ENCODE measurements around the gene TMEM92. TPM values are rescaled to one million over a fixed set of nuclear protein-coding genes. Genes with fewer than 3 reads are reported as not detected.
"Not testable (repeated sequence)": the region's sequence is repeated elsewhere in the genome, so short reads cannot be mapped to it uniquely, and the experiment has no call there.

TMEM92 gene
- total and polyA plus RNA-seq, 2 donors from 2014 or later, result 2.4 TPM; not detected in 1

DNA sequence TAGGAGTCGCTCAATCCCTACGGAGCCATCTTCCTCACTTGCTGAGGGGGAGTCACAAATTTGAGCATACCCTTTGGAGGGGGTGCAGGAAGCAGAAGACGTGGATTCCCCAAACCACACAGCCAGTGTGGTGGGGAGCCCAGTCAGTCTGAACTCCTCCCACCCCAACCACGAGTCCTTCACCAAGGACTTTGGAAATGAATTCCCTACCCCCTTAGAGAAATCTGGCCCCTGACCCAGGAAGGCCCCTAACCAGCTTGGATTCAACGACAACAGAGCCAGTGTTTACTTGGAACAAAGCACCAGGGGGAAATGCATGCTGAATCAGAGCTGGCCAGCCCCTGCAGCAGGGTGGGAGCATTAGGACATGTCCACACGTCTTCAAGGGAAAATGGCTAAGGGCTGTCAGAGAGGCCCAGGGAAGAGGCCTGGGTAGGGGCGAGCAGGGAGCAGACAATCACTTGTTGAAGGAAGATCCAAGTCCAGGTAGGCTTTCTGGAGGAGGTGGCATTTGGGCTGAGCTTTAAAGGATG lies 5.5 kb upstream of the TMEM92 start:
- intact Hi-C loops (cut with DNase I), result no loop called here
- Histone ChIP-seq H3K27me3 (ENCODE audit: control insufficient read depth, insufficient read depth, low read length) (no peaks in the 10 kb centered on the region), H3K36me3 (ENCODE audit: control insufficient read depth in 2 of 3, insufficient read depth in 3 of 3, low read length in 3 of 3) (no peaks in the 10 kb centered on the region), H3K4me1 (ENCODE audit: control insufficient read depth in 2 of 3, insufficient read depth in 2 of 3, low read depth in 1 of 3, low read length in 3 of 3) (peaks cover 0 to 6% (median 3%) of the 10 kb centered on the region in 3 donors), H3K27ac (ENCODE audit: low read depth in 2 of 2, low read length in 2 of 2) (no peak overlapping the region), H3K9ac (ENCODE audit: low read length in 3 of 3) (no peak overlapping the region), H3K4me3 (ENCODE audit: low read length in 3 of 3) (no peak overlapping the region), H3K9me3 (ENCODE audit: control insufficient read depth in 2 of 3, insufficient read depth in 1 of 3, low read length in 3 of 3) (no peaks in the 10 kb centered on the region)
- TF ChIP-seq, protein P1, sequence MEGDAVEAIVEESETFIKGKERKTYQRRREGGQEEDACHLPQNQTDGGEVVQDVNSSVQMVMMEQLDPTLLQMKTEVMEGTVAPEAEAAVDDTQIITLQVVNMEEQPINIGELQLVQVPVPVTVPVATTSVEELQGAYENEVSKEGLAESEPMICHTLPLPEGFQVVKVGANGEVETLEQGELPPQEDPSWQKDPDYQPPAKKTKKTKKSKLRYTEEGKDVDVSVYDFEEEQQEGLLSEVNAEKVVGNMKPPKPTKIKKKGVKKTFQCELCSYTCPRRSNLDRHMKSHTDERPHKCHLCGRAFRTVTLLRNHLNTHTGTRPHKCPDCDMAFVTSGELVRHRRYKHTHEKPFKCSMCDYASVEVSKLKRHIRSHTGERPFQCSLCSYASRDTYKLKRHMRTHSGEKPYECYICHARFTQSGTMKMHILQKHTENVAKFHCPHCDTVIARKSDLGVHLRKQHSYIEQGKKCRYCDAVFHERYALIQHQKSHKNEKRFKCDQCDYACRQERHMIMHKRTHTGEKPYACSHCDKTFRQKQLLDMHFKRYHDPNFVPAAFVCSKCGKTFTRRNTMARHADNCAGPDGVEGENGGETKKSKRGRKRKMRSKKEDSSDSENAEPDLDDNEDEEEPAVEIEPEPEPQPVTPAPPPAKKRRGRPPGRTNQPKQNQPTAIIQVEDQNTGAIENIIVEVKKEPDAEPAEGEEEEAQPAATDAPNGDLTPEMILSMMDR (IDR thresholded peaks at IDR 0.05; ENCODE audit: borderline replicate concordance, extremely low read depth, insufficient read depth), result no peak
- no peak for FAIRE-seq
- DNase-seq, result peak in 2 of 5 donors; percentile 16 to 68

DNA sequence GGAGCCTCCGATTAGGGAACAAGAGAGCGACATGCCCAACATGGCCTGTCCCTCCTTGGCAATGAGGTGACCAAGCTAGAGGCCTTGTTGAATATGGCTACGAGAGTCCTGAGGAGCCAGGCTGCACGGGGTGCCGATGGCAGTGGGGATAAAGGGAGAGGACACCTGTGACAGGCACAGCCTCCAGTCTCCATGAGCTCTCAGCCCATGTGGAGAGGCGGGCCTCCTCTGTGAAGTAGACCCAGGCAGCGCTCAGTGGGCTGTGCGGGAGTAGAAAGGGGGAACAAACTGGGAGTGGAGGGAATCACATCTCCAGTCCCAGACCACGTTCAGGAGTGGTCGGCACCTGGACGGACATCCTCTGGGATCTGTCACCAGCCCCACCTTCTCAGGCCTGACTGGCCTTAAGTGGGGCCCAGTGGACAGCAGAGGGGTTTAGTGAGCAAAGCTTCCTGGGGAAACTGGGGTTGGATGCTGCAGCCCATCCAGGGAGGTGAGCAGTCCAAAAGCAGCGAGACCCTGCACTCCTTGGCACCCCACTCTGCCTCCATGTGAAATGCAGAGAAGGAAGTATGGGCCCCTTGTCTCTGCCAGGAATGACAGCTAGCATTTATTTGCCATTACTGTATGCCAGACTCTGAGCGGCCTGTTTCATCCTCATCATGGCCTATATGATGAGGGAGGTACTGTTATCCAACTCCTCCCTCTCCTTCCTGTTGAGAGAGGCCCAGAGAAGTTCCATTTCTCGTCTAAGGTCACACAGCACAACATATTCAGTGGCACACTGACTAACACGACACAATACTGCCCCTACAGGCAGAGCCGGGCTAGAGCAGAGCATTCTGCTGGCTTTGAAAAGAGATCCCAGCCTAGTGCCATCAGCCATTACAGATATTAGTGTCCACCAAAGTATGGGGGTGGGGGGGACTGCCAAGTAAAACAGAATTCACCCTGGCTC lies 4.5 kb upstream of the TMEM92 start:
- H3K9me3 ChIP-seq (ENCODE audit: control insufficient read depth in 2 of 3, insufficient read depth in 1 of 3, low read length in 3 of 3), result no peaks in the 10 kb centered on the region
- H3K4me3 ChIP-seq (ENCODE audit: low read length in 3 of 3), result no peak overlapping the region
- TF ChIP-seq, protein P1 (IDR thresholded peaks at IDR 0.05; ENCODE audit: borderline replicate concordance, extremely low read depth, insufficient read depth), result peak; percentile 66
- intact Hi-C loops (cut with DNase I), result no loop called here
- H3K9ac ChIP-seq (ENCODE audit: low read length in 3 of 3), result no peak overlapping the region
- FAIRE-seq (no peak), DNase-seq (peak in 4 of 5 donors; percentile 71 to 88 (median 78))
- no peaks in the 10 kb centered on the region for H3K27me3 ChIP-seq (ENCODE audit: control insufficient read depth, insufficient read depth, low read length)
- no peak overlapping the region for H3K27ac ChIP-seq (ENCODE audit: low read depth in 2 of 2, low read length in 2 of 2)
- H3K36me3 ChIP-seq (ENCODE audit: control insufficient read depth in 2 of 3, insufficient read depth in 3 of 3, low read length in 3 of 3), result no peaks in the 10 kb centered on the region
- H3K4me1 ChIP-seq (ENCODE audit: control insufficient read depth in 2 of 3, insufficient read depth in 2 of 3, low read depth in 1 of 3, low read length in 3 of 3), result peaks cover 0 to 6% (median 3%) of the 10 kb centered on the region in 3 donors

DNA sequence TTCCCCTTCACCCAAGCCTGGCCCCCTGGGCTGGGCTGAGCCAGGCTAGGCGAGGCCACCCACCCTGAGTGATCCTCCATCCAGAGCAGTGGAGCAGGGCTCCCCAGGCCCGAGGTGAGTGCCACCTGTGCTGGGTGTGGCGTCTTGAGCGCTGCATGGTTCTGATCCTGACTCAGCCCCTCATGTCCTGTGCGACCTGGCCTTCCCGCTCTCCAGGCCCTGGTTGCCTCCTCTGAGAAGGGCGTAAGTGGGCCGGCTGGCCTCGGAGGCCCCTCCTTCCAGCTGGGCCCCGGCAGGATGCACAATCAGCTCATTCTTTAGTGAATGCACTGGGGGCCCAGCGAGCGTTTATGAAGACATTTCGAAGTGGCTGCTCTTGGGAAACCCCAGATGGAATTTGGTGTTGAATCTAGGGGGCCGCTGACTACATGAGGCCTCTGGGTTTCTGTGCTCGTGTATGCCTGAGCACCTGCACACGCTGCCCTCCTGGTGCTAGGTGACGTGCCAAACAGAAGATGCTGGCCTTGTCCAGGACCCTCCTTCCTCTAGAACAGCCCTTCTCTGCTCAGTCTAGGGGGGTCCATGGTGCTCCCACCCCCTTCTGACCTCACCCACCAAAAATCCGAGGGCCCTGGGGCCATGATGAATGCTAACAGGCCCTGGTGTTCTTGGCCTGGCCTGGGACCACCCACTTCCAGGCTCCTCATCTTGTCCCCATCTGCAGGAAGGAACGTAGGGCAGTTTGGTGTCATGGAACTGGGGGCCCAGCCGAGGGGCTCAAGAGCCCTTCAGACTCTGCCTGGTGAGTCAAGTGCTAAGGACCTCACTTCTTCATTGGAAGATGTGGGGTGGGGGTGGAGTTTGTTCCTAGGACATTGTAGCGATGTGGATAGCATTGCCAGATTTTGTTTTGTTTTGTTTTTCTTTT lies 3.6 kb upstream of the TMEM92 start:
- intact Hi-C loops (cut with DNase I), result no loop called here
- peak in 3 of 5 donors; percentile 28 to 81 (median 77) for DNase-seq
- H3K9ac ChIP-seq (ENCODE audit: low read length in 3 of 3), result no peak overlapping the region
- no peak for FAIRE-seq
- TF ChIP-seq, protein P1 (IDR thresholded peaks at IDR 0.05; ENCODE audit: borderline replicate concordance, extremely low read depth, insufficient read depth), result no peak
- no peaks in the 10 kb centered on the region for H3K36me3 ChIP-seq (ENCODE audit: control insufficient read depth in 2 of 3, insufficient read depth in 3 of 3, low read length in 3 of 3)
- H3K9me3 ChIP-seq (ENCODE audit: control insufficient read depth in 2 of 3, insufficient read depth in 1 of 3, low read length in 3 of 3), result no peaks in the 10 kb centered on the region
- H3K27me3 ChIP-seq (ENCODE audit: control insufficient read depth, insufficient read depth, low read length), result no peaks in the 10 kb centered on the region
- H3K4me3 ChIP-seq (ENCODE audit: low read length in 3 of 3), result no peak overlapping the region
- peaks cover 0 to 6% (median 1%) of the 10 kb centered on the region in 3 donors for H3K4me1 ChIP-seq (ENCODE audit: control insufficient read depth in 2 of 3, insufficient read depth in 2 of 3, low read depth in 1 of 3, low read length in 3 of 3)
- no peak overlapping the region for H3K27ac ChIP-seq (ENCODE audit: low read depth in 2 of 2, low read length in 2 of 2)

DNA sequence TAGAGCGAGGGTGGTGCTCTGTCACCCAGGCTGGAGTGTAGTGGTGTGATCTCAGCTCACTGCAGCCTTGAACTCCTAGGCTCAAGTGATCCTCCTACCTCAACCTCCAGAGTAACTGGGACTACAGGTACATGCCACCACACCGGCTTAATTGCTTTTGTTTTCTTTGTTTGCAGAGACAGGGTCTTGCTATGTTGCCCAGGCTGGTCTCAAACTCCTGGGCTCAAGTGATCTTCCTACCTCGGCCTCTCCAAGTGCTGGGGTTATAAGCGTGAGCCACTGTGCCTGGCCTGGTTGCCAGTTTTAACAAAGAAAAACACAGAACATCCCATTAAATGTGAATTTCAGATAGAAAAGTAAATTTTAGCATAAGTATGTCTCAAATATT lies 2.9 kb upstream of the TMEM92 start:
- H3K9ac ChIP-seq (ENCODE audit: low read length in 3 of 3); H3K4me1 ChIP-seq (ENCODE audit: control insufficient read depth in 2 of 3, insufficient read depth in 2 of 3, low read depth in 1 of 3, low read length in 3 of 3); FAIRE-seq: not testable (repeated sequence)

More for the DNA sequence above, 2.9 kb upstream of the TMEM92 start:
- H3K36me3 ChIP-seq (ENCODE audit: control insufficient read depth in 2 of 3, insufficient read depth in 3 of 3, low read length in 3 of 3); H3K27me3 ChIP-seq (ENCODE audit: control insufficient read depth, insufficient read depth, low read length); H3K27ac ChIP-seq (ENCODE audit: low read depth in 2 of 2, low read length in 2 of 2); H3K4me3 ChIP-seq (ENCODE audit: low read length in 3 of 3); H3K9me3 ChIP-seq (ENCODE audit: control insufficient read depth in 2 of 3, insufficient read depth in 1 of 3, low read length in 3 of 3); DNase-seq; intact Hi-C loops (cut with DNase I): not testable (repeated sequence)

Measured in kidney (tissue), 14 donors.